GM21360 (cell line): ENCODE measurements around the gene TACC2.
"Not testable (repeated sequence)": the region's sequence is repeated elsewhere in the genome, so short reads cannot be mapped to it uniquely, and the experiment has no call there.

Experiments
- ATAC-seq: cut with Tn5 transposase; IDR thresholded peaks from one replicate; pipeline ENCODE4 v1.9.1; 2021; ENCODE audit warnings: mild to moderate bottlenecking, moderate library complexity; ENCODE audit not compliant: unreplicated experiment

Gene TACC2

GRCh38 chr10:122023257-122023656 lies 34.3 kb downstream of the TACC2 start:
- not testable (repeated sequence) for ATAC-seq

DNA sequence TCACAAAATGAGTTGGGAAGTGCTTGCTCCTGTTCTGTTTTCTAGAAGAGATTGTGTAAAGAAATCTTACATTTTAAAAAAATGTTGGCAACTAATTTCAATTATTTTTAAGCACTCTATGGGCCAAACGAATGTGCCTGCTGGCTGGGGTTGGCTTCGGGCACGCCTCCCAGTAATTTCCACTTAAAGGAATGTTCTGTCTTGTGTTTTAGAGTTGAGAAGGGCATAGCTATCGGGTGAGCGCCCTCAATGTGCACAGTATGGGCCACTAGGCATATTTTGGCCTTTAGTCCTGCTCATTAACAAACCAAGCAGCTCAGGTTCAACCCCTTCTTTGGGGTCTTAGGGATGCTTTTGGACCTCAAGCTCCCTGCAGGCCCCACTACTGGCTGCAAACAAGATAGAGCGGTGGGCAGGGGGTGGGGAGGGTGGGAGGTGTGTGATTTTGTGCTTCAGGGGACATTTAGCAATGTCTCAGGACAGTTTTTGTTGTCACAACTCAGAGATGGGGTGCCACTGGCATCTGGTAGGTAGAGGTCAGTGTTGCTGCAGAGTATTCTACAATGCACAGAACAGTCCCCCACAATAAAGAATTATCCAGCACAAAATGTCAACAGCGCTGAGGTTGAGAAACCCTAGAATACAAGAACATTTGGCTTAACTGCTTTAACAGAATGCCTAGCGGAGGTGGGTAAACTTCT lies 40.7 kb downstream of the TACC2 start:
- no peak for ATAC-seq

GRCh38 chr10:122030200-122030552 lies 41.2 kb downstream of the TACC2 start:
- no peak for ATAC-seq

GRCh38 chr10:122033224-122033926 lies 44.4 kb downstream of the TACC2 start:
- no peak for ATAC-seq

DNA sequence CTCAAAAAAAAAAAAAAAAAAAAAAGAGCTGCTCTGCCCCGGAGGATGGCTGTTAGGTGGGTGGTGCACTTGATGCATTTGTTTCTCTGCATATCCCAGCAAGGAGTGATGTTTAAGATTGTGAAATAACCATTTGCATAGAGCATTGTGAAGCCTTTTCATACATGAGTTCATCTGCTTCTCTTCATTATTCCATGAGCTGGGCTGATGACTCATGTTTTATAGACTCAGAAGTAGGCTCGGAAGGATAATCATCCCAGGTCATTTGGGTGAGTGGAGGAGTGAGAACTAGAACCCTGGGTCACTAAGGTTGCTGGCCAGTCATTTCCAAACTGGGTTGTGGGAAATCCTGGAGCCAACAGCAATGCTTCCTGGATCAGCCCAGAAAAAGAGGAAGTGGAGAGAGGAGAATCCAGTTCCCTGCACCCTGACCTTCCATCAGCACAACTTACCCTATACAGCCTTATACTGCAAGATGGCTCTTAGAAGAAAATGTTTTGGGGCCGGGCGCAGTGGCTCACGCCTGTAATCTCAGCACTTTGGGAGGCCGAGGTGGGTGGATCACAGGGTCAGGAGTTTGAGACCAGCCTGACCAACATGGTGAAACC lies 45.3 kb downstream of the TACC2 start:
- no peak for ATAC-seq

DNA sequence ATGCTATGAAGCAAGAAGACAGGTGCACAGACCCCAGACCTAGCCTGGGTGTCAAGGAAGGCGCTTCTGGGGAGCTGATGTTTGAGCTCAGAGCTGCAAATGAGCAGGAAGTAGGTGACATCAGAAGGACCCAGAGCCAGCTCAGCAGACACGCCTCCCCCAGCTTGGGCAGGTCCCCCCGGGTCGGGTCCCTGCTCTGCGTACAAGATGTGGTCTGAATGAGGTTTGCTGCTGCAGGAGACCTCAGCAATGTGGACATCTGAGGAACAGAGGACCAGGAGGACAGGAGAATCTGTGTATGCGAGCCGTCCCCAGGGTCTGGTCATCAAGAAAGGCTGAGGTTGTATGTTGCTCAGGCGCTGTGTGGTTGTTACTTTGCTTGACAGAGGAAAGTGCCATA lies 51.8 kb downstream of the TACC2 start:
- ATAC-seq, result no peak

DNA sequence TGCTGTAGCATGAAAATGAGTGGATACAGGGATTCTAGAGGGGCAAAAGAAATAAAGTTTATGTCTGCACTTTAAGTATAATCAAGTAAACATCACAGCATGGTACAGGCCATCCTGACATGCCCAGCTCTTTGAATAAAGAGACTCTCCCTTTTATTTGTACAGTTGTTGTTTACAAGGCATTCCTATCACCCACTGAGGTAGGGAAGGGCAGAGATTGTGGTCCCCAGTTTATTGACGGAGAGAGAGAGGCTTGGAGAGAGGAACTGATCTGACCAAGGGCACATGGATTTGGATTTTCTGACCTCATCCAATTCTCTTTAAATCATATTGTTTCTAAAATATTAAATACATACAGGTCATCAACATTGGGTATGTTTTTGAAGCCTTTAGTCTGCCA lies 53.9 kb downstream of the TACC2 start:
- ATAC-seq, result no peak

DNA sequence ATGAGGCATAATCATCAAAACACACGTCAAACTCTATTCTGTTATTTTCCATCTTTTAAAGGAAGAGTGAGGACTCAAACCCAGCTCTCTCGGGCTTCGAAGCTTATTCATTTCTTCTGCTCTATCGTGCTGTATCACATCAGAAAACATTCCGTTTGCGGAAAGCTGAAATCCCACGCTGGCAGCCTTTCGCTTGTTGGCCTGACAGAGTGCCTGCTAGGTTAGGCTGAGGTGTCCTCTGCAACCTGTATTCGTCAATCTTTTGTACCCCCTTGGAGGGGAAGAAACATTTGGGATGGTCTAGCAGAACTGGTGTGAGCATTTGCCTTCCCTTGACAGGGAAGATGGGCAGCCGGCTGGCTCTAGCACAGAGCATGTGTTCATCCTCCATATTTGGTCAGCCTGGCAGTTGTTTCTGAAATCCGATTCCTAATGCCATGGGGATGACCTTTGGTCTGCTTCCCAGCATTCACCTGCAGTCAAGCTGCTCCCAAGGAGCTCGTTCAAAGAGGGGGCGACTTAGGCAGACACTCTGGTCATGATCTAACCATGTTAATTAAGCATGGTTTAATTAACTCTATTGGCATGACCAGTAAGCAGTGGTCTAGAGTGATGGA lies 55.2 kb downstream of the TACC2 start:
- no peak for ATAC-seq

- no peak for ATAC-seq
These were observed 55.8 kb downstream of the TACC2 start for GRCh38 chr10:122044713-122045112.

- ATAC-seq, result no peak
These were observed 56.2 kb downstream of the TACC2 start for GRCh38 chr10:122045212-122045611.

DNA sequence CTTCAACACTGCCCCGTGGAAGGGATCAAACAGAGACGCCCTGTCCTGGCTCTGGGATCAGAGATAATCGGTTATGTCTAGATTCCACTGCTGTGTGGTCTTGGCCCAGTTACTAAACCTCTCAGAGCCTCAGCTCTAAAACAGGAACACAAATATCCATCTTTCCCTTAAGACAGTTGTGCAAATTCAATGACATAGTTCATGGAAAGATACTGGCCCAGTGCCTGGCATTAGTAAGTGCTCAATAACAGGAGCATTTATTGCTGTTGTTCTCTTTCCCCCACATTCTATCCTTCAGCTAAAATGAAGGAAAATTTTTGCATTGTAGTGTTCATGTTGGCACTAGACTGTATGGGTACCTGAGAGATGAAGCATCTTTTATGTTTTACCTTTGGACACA lies 58.6 kb downstream of the TACC2 start:
- ATAC-seq, result no peak

- no peak for ATAC-seq
These were observed 60.1 kb downstream of the TACC2 start for GRCh38 chr10:122049076-122049475.

GRCh38 chr10:122050311-122050710 lies 61.3 kb downstream of the TACC2 start:
- no peak for ATAC-seq

DNA sequence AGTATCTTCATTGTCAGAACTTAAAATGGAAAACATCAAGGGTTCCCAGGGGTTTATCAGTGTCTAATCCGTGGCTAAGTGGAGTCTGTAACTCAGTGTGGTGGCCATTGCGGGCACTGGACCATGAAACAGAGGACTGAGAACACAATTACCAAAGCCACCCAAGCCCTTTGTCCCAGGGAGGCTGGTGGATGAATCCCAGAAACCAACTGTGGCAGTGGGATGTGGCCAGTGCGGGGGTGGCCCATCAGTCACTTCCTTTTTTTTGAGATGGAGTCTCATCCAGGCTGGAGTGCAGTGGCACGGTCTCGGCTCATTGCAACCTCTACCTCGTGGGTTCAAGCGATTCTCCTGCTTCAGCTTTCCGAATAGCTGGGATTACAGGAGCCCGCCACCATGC lies 61.8 kb downstream of the TACC2 start:
- ATAC-seq, result no peak

- ATAC-seq, result no peak
These were observed 62.8 kb downstream of the TACC2 start for GRCh38 chr10:122051609-122052385.

GRCh38 chr10:122052701-122053100 lies 63.7 kb downstream of the TACC2 start:
- no peak for ATAC-seq

- no peak for ATAC-seq
These were observed 64.4 kb downstream of the TACC2 start for GRCh38 chr10:122053314-122053713.

GRCh38 chr10:122054048-122055025 lies 65.4 kb downstream of the TACC2 start:
- ATAC-seq, result no peak

- ATAC-seq, result no peak
These were observed 66.3 kb downstream of the TACC2 start for GRCh38 chr10:122055252-122055651.
